Astrocyte (in vitro differentiated cells and primary cell): Measurements from ENCODE around the gene ZNF878.

Experiments
- CTCF ChIP-seq: IDR thresholded peaks from 2 replicates; pipeline ENCODE4 v1.5.1; 2011; ENCODE audit warnings: low read depth, mild to moderate bottlenecking, inconsistent platforms, low read length, moderate library complexity; ENCODE audit not compliant: insufficient read depth
- EZH2 ChIP-seq: IDR thresholded peaks from 2 replicates; pipeline ENCODE4 v1.6.1; 2012; ENCODE audit warnings: mild to moderate bottlenecking, low read length, inconsistent platforms; ENCODE audit not compliant: insufficient read depth

GRCh38 chr19:12034198-12034597 lies 18.6 kb downstream of the ZNF878 start:
- no peak for TF ChIP-seq CTCF
- no peak for TF ChIP-seq EZH2
